ENCODE results near the gene NAMPT.

The NAMPT gene

DNA sequence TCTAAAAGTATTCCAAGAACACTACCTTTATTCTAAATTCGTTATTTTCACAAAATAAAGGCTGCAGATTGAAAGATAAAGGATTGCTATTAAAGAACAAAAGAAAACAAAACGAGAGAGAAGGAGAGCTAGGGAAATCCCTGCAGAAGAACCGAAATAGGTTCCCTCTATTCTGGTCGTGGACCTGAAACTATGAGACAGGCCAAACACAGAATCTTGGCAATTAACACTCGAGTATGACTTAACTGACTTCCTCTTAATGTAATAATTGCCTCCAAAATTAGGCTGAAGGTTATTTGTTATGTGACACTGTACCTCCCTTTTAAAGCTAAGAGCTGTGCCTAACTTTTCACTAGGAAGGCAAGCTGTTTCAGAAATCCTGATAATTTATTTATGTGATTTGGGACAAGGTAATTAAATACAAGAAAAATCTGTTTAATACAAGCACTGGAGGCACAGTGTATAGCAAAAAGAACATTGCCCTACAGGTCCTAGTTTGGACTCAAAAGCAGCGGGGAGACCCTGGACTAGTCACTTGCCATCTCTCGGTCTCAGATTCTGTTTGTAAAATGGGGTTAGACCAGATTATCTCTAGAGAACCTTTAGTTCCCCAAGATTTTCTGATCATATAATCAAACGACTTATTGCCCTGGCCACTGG is 11.6 kb downstream of the NAMPT start:
- no peak for DNase-seq (ENCODE audit: low read depth in 1 of 2, low spot score in 1 of 2)

DNA sequence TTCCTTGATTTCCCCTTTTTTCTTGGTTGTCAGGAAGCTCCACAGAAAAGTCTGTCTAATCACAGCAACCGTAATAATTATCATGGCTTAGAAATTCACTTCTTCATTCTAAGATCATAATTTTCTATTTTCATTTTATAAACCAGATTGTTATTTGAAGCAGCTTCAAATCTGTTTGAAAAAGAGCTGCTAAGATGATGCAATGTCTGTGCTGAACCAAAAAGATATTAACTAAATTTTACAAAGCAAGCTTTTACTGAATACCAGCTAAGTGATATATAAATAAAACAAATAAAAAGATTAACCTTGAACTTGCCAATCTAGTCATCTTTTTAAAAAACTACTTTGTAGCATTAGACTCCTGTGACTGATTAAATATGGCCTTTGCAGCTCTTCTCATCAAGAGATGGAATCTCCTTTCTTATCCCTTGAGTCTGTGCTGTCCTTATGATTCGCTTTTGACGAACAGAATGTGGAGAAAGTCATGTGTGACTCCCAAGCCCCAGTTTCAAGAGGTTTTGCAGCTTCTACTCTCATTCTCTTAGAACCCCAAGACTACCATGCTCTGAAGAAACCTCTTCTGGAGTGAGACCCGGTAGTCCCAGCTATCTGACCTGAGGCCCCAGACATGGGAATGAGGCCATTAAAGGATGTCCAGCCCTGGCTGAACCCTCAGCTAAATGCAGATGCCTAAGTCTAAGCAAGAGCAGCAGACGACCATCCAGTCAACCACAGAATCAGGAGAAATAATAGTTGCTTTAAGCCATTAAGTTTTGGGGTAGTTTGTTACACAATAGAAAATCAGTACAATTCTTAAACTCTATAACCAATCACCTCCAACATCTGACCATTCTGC is 14.4 kb downstream of the NAMPT start:
- DNase-seq (ENCODE audit: low read depth in 1 of 2, low spot score in 1 of 2), result no peak

- no peak for DNase-seq (ENCODE audit: low read depth in 1 of 2, low spot score in 1 of 2)
These were observed 15.4 kb downstream of the NAMPT start for GRCh38 chr7:106269254-106269961.

DNA sequence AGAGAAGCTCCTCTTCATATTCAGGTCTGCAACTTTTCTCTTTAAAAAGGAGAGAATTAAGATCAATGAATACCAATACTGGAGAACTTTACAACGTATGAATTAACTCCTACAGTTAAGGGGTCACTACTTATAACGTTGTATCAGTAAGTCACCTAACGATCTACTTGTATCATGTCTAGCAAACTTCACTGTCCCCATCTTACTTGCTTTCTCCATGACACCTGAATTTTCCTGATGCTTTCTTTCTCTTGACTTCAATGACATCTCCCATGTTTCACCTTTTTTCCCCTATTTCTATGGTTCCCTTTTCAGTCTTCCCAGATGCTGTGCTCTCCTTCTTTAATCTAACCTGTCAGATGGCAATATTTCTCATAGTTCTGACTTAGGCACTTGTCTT is 19.6 kb downstream of the NAMPT start:
- no peak for DNase-seq (ENCODE audit: low read depth in 1 of 2, low spot score in 1 of 2)

GRCh38 chr7:106262221-106262881 is 22.4 kb downstream of the NAMPT start:
- DNase-seq (ENCODE audit: low read depth in 1 of 2, low spot score in 1 of 2), result no peak

DNA sequence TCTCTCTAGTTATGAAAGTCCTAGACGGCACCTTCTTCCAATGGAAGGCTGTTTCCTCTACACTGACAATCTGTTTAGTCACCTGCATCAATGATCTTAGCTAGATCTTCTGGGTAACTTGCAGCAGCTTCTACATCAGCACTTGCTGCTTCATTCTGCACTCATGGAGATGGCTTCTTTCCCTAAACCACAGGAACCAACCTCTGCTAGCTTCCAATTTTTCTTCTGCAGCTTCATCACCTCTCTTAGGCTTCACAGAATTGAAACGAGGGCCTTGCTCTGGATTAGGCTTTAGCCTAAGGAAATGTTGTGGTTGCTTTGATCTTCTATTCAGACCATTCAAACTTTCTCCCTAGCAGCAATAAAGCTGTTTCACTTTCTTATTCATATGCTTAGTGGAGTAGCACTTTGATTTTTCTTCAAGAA is 24.6 kb downstream of the NAMPT start:
- DNase-seq (ENCODE audit: low read depth in 1 of 2, low spot score in 1 of 2), result no peak

- DNase-seq (ENCODE audit: low read depth in 1 of 2, low spot score in 1 of 2), result no peak
These were observed 26.0 kb downstream of the NAMPT start for GRCh38 chr7:106258789-106259188.

DNA sequence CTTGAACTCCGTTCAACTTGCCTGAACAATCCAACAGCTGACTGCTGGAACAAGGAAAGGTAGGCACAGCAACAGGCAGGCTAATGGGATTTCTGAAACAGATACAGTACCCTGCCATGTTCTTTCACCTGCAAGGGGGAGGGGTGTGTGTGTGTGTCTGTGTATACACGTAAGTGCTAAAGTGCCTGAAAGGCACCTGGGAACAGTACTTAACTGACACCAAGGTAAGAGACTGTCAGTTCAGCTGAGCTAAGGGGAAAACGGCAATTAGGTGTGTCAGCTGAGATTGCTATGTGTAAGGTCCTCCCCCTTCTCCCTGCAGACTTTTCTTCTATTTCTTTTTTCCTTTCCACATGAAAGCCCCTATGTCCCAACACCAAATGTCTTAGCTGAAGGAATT is 27.0 kb downstream of the NAMPT start:
- DNase-seq (ENCODE audit: low read depth in 1 of 2, low spot score in 1 of 2), result no peak

GRCh38 chr7:106256144-106256543 is 28.6 kb downstream of the NAMPT start:
- DNase-seq (ENCODE audit: low read depth in 1 of 2, low spot score in 1 of 2), result no peak

GRCh38 chr7:106255246-106255645 is 29.5 kb downstream of the NAMPT start:
- no peak for DNase-seq (ENCODE audit: low read depth in 1 of 2, low spot score in 1 of 2)

- no peak for DNase-seq (ENCODE audit: low read depth in 1 of 2, low spot score in 1 of 2)
These were observed 30.2 kb downstream of the NAMPT start for GRCh38 chr7:106254525-106255116.

GRCh38 chr7:106252568-106252967 is 32.2 kb downstream of the NAMPT start:
- DNase-seq (ENCODE audit: low read depth in 1 of 2, low spot score in 1 of 2), result no peak

GRCh38 chr7:106249488-106249887 is 35.3 kb downstream of the NAMPT start:
- no peak for DNase-seq (ENCODE audit: low read depth in 1 of 2, low spot score in 1 of 2)

DNA sequence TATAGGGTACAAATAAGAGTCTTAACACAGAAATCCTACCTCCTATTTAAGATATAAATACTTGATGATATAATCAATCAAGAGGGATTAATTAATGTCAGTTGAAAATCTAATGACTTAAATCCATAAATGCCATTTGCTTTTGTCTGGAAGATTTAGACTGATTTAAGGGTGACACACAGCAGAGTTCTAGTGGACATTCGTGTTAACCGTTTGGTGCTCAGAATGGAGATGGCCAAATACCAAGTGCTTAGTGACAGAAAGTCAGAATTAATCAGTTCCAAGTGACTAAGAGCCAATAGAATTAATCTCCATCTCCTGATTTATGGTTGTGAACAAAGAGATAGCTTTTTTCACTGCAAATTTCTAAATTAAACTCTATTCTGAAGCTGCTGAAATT is 36.2 kb downstream of the NAMPT start:
- DNase-seq (ENCODE audit: low read depth in 1 of 2, low spot score in 1 of 2), result no peak

DNA sequence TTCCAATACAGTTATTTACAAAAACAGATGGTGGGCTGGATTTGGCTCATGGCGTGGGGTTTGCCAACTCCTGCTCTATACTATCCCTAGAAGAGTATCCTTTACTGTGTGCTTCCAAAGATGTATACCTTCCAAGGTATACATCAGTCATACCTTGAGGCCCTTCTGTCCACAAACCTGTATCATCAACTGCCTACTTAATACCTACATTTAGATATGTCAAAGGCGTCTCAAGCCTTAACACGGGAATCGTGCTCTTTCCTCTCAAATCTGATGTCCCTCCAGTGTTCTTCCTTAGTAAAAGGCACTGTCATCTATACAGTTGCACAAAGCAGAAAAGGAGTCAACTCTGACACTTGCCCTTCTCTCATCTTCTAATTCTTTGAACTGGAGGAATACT is 36.9 kb downstream of the NAMPT start:
- DNase-seq (ENCODE audit: low read depth in 1 of 2, low spot score in 1 of 2), result no peak

- no peak for DNase-seq (ENCODE audit: low read depth in 1 of 2, low spot score in 1 of 2)
These were observed 37.7 kb downstream of the NAMPT start for GRCh38 chr7:106246902-106247711.

DNA sequence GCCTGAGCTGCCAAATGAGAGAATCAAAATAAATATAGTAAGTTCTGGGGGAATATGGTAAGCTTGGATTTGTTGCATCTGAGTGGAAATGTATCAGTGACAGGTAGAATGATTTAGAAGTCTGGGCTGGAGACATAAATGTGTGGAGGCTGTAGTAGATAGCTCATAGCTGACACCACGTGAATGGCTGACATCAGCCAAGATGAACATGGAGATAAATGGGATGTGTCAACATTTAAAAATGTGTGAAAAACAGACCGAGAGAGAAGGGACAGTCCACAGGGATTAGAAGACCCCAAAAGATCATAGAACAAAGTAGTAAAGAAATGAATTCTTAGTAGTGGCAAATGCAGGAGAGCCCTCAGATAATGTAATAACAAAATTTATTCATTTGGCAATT is 40.9 kb downstream of the NAMPT start:
- DNase-seq (ENCODE audit: low read depth in 1 of 2, low spot score in 1 of 2), result no peak

- no peak for DNase-seq (ENCODE audit: low read depth in 1 of 2, low spot score in 1 of 2)
These were observed 45.4 kb downstream of the NAMPT start for GRCh38 chr7:106239406-106239805.

DNA sequence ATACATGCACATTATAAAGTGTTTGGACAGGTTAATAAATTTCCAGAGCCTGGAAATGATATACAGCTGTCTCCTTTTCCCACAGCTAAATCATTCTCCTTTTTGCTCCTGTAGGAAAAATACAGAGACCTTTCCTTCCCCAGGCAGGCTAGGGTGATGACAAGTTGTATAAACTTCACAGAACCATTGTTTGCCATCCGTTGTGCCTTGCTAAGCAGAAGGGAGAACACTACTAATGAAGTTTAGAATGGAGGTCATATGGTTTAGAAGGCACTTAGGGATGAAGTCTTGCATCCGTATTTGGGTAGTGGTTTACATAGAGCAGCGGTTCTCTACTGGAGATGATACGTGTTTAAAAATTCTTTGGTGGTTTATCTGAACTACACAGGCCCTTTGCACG is 46.0 kb downstream of the NAMPT start:
- DNase-seq (ENCODE audit: low read depth in 1 of 2, low spot score in 1 of 2), result no peak

- no peak for DNase-seq (ENCODE audit: low read depth in 1 of 2, low spot score in 1 of 2)
These were observed 48.7 kb downstream of the NAMPT start for GRCh38 chr7:106236065-106236464.
